Heart left ventricle (tissue), 13 donors: ENCODE measurements around the gene LRRC42.

ENCODE experiments used
- CTCF ChIP-seq, 12 donors: fragments of 200-600 bp; sonication (generic) in 4 of 12; IDR thresholded peaks; one replicate each; pipeline versions ENCODE4 v1.5.0 to v1.8.0; 2018 to 2022; ENCODE audit warnings: antibody characterized with exemption in 12 of 12, mild to moderate bottlenecking in 5 of 12
- POLR2A ChIP-seq, 2 donors: fragments of 450-650 bp; IDR thresholded peaks; one replicate each; pipeline ENCODE4 v1.6.1; 2017; ENCODE audit warnings: antibody characterized with exemption in 2 of 2, mild to moderate bottlenecking in 2 of 2, moderate library complexity in 2 of 2
- donor health status: ischemic (EF 13 %, LVEDD 7.1; RV severe dilation, severe dysfunction).
- donor health status: DM: no; HTN: yes; CAD: no.
- donor health status: DM: no; HTN: no; CAD: no.
- donor health status: ischemic (EF 25% LVEDD 6.9; RV normal size, moderate dysfunction).
- donor health status: ischemic (EF 25% LVEDD 5.7; RV mildly dilated, moderate dysfunction).
- donor health status: ischemic (EF 35%, LVEDD 5.7; RV mildly dilated, moderate dysfunction).
- donor health status: nonischemic (EF 11% LVEDD 7.7; RV severe dilation, severe dysfunction).
- donor health status: DM: yes; HTN: yes; CAD: no.
- donor health status: PGD.
- donor health status: ischemic (EF 29% LVEDD 5.4; RV normal size, mild dysfunction).
- donor health status: nonischemic (EF 23%, LVEDD 6.1; RV moderate dilation, normal function).

GRCh38 chr1:53938136-53938830 is 7.9 kb upstream of the LRRC42 start:
- TF ChIP-seq CTCF (IDR thresholded peaks at IDR 0.05) (no peak), POLR2A (IDR thresholded peaks at IDR 0.05) (no peak)
